Tongue (tissue), 2 donors: ENCODE data around the gene AK4. TPM values are rescaled to one million over a fixed set of nuclear protein-coding genes. Genes with fewer than 3 reads are reported as not detected.
"Not testable (repeated sequence)": the region's sequence is repeated elsewhere in the genome, so short reads cannot be mapped to it uniquely, and the experiment has no call there.

ENCODE experiments used
- DNase-seq: peaks from one replicate; pipeline ENCODE4 v3.0.0-alpha.2; 2015
- total RNA-seq: library from RNA; depleted of rRNA; stranded (reverse); fragments of >200 nt; gene quantifications from one replicate; pipeline ENCODE4 v1.2.3, GENCODE V29; 2014

AK4 gene
- total RNA-seq, 1 donor from 2014 or later, result 18.3 TPM

GRCh38 chr1:65150583-65151263 lies 2.7 kb downstream of the AK4 start:
- no peak for DNase-seq

GRCh38 chr1:65151641-65152040 lies 3.6 kb downstream of the AK4 start:
- no peak for DNase-seq

- DNase-seq, result no peak
Measured at GRCh38 chr1:65153635-65154034, 5.6 kb downstream of the AK4 start.

- no peak for DNase-seq
Measured at GRCh38 chr1:65156910-65157545, 9.0 kb downstream of the AK4 start.

DNA sequence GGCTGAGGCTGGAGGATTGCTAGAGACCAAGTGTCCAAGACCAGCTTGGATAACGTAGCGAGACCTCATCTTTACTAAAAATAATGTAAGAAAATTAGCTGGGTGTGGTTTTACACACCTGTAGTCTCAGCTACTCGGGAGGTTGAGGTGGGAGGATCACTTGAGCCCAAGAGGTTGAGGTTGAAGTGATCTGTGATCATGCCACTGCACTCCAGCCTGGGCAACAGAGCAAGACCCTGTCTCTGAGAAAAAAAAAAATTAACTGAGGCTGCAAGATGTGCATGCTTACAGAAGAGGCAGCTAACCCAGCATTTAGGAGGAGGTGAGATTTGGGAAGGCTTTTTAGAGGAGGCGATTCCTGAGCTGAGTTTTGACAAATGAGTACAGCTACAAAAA lies 9.5 kb downstream of the AK4 start:
- DNase-seq, result no peak

DNA sequence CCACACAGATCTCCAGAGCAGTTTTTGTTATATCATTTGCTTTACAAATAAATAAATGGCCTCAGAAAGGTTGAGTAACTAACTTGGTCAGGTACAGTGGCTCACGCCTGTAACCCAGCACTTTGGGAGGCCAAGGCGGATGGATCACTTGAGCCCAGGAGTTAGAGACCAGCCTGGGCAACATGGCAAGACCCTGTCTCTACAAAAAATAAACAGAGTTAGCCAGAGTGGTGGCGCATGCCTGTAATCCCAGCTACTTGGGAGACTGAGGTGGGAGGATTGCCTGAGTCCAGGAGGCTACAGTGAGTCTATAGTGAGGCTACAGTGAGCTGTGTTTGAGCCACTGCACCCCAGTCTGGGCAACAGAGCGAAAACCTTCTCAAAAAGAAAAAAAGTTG lies 11.3 kb downstream of the AK4 start:
- DNase-seq, result not testable (repeated sequence)

DNA sequence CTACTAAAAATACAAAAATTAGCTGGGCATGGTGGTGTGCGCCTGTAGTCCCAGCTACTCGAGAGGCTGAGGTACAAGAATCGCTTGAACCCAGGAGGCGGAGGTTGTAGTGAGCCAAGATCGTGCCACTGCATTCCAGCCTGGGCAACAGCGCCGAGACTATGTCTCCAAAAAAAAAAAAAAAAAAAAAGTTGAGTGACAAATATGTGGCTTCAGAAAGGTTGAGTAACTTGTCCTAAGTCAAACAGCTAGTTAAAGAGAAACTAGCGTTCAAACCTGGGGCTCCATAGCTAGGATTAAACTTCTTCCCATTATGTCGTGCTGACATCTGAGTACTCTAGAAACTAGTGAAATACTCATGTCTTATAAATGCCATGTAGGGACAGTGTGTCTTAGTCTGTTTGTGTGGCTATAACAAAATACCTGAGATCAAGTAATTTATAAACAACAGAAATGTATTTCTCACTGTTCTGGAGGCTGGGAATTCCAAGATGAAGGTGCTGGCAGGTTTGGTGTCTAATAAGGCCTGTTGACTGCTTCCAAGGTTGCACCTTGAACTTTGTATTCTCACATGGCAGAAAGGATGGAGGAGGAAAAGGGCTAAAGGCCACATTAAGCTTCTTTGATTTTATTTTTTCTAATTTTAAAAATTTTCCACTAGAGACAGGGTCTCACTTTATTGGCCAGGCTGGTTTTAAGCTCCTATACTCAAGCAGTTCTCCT lies 12.0 kb downstream of the AK4 start:
- no peak for DNase-seq

GRCh38 chr1:65163201-65163805 lies 15.3 kb downstream of the AK4 start:
- DNase-seq, result no peak

- DNase-seq, result not testable (repeated sequence)
Measured at GRCh38 chr1:65164101-65164500, 16.1 kb downstream of the AK4 start.

- DNase-seq, result no peak
Measured at GRCh38 chr1:65164633-65165032, 16.6 kb downstream of the AK4 start.

- no peak for DNase-seq
Measured at GRCh38 chr1:65165269-65165993, 17.4 kb downstream of the AK4 start.

- DNase-seq, result no peak
Measured at GRCh38 chr1:65166572-65167305, 18.7 kb downstream of the AK4 start.

GRCh38 chr1:65167586-65168242 lies 19.7 kb downstream of the AK4 start:
- peak; percentile 58 for DNase-seq

DNA sequence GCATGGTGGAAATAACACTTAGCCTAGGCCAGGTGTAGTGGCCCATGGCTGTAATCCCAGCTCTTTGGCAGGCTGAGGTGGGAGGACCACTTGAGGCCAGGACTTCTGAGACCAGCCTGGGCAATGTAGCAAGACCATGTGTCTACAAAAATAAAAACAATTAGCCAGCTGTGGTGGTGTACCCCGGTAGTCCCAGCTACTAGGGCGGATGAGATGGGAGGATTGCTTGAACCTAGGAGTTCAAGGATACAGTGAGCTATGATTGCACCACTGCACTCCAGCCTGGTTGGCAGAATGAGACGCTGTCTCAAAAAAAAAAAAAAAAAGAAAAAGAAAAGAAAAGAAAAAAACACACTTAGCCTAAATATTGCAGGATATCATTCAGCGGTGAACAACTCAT lies 20.9 kb downstream of the AK4 start:
- DNase-seq, result no peak

DNA sequence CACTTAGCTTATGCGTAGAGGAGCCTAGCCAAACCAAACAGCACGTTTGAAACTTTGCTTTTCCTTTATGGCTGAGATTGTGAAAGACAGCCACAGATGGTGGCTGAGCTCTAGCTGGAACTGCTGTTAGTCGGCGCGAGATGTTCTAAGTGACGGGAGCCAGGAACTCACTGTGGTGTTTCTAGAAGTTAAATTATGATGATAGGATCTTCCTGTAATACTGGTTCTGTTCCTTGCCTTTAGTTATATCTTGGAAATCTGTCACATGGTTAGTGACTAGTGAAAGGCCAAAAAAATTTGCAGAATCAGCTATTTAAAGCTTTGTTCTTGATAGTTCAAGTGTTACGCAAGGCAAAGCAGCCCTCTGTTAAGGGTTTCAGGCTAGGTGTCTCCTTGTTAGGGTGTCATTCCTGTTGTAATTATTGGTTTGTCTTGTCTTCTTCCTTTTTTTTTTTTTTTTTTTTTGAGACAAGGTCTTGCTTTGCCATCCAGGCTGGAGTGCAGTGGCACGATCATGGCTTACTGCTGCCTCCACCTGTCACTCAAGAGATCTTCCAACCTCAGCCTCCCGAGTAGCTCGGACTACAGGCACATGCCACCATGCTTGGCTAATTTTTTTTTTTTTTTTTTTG lies 22.6 kb downstream of the AK4 start:
- peak; percentile 95 for DNase-seq

- DNase-seq, result no peak
Measured at GRCh38 chr1:65172936-65173690, 25.1 kb downstream of the AK4 start.

DNA sequence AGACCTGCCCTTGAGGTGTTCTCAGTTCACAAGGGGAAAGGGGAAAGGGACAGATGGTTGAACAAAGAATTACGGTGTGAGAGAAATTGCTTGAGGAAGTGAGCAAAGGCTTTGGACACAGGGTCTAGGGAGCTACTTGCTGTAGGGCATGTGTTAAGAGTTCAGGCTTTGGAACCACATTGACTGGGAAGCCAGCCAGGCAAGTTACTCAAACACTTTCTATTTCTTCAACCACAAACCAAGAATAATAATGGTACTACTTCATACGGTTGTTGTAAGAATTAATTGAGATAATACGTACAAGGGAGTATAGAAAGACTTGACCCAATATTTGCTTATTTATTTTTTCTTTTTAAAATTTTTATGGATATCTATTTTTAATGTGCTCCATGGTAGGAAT lies 26.6 kb downstream of the AK4 start:
- peak; percentile 47 for DNase-seq

DNA sequence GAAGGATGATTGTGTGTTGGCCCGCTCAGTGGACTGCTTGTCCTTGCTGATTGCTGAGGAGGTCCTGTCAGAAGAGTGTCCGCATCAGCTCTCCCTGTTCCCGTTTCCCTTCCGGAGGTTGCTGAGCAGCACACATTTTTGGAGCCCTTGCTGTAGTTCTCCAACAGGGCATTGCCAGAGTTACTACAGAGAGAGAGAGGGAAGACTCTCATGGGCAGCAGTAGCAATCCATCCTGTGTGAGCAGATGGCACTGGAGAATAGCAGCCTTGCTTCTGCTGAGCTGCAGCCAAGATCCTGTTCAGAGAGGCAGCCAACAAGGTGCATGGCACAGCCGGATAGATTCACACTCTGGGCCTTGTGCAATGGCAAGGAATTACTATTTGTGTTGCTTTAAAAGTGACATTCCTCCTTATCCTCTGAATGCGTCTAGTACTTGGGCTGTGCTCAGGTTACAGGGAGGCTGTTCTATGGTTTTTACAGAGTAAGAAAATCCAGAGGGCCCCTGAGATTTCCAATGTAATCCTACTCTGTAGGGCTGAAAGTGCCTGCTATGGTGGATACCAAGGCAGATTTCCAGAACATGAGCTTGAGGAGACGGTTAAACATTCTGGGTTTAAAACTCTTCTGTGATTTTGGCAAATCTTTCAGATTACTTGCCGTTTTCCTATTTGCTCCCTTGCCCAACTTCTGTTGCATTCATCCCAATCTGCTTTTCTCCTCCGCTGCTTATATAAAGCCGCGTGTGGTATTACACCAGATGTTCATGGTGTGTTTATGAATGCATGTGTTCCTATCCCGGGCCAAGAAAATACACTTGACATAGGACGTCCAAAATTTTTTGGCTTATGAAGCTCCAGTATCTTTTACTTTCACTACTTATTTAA lies 27.4 kb downstream of the AK4 start:
- peak; percentile 92 for DNase-seq

GRCh38 chr1:65176056-65176450 lies 28.1 kb downstream of the AK4 start:
- DNase-seq, result peak; percentile 78
